Vagina (tissue), 2 donors: ENCODE data around the gene ABHD16A.

ENCODE experiments used
- POLR2A ChIP-seq, 2 donors: fragments of 450-650 bp; IDR thresholded peaks; one replicate each; pipeline ENCODE4 v1.6.1; 2017; ENCODE audit warnings: antibody characterized with exemption in 2 of 2, mild to moderate bottlenecking in 2 of 2, moderate library complexity in 2 of 2
- POLR2AphosphoS5 ChIP-seq, 2 donors: sonication (generic); formaldehyde crosslinking; IDR thresholded peaks; one replicate each; pipeline ENCODE4 v1.9.0; 2017; ENCODE audit warnings: antibody characterized with exemption in 2 of 2, mild to moderate bottlenecking in 2 of 2, low read depth in 1 of 2; ENCODE audit not compliant: insufficient read depth in 1 of 2
- TF ChIP-seq, protein P1 (sequence below), 3 experiments: fragments of 450-650 bp in 2 of 3; fragments of 200-600 bp in 1 of 3; sonication (generic) in 1 of 3; IDR thresholded peaks; one replicate each; pipeline ENCODE4 v1.5.1; 2017 to 2019; ENCODE audit warnings: antibody characterized with exemption in 3 of 3, mild to moderate bottlenecking in 2 of 3, moderate library complexity in 2 of 3

- TF ChIP-seq, protein P1, sequence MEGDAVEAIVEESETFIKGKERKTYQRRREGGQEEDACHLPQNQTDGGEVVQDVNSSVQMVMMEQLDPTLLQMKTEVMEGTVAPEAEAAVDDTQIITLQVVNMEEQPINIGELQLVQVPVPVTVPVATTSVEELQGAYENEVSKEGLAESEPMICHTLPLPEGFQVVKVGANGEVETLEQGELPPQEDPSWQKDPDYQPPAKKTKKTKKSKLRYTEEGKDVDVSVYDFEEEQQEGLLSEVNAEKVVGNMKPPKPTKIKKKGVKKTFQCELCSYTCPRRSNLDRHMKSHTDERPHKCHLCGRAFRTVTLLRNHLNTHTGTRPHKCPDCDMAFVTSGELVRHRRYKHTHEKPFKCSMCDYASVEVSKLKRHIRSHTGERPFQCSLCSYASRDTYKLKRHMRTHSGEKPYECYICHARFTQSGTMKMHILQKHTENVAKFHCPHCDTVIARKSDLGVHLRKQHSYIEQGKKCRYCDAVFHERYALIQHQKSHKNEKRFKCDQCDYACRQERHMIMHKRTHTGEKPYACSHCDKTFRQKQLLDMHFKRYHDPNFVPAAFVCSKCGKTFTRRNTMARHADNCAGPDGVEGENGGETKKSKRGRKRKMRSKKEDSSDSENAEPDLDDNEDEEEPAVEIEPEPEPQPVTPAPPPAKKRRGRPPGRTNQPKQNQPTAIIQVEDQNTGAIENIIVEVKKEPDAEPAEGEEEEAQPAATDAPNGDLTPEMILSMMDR (IDR thresholded peaks at IDR 0.05): no peak
- TF ChIP-seq POLR2AphosphoS5 (IDR thresholded peaks at IDR 0.05; ENCODE audit: insufficient read depth in 1 of 2, low read depth in 1 of 2) (no peak), POLR2A (IDR thresholded peaks at IDR 0.05) (no peak)
These were observed 33.7 kb upstream of the ABHD16A start for GRCh38 chr6:31736768-31737314.
